HG03469 (cell line): ENCODE measurements around the gene SYNC.
"Not testable (repeated sequence)": the region's sequence is repeated elsewhere in the genome, so short reads cannot be mapped to it uniquely, and the experiment has no call there.

Experiments
- ATAC-seq: cut with Tn5 transposase; IDR thresholded peaks from one replicate; pipeline ENCODE4 v1.9.1; 2021; ENCODE audit warnings: mild to moderate bottlenecking, moderate library complexity, moderate number of reproducible peaks; ENCODE audit not compliant: unreplicated experiment

The SYNC gene

DNA sequence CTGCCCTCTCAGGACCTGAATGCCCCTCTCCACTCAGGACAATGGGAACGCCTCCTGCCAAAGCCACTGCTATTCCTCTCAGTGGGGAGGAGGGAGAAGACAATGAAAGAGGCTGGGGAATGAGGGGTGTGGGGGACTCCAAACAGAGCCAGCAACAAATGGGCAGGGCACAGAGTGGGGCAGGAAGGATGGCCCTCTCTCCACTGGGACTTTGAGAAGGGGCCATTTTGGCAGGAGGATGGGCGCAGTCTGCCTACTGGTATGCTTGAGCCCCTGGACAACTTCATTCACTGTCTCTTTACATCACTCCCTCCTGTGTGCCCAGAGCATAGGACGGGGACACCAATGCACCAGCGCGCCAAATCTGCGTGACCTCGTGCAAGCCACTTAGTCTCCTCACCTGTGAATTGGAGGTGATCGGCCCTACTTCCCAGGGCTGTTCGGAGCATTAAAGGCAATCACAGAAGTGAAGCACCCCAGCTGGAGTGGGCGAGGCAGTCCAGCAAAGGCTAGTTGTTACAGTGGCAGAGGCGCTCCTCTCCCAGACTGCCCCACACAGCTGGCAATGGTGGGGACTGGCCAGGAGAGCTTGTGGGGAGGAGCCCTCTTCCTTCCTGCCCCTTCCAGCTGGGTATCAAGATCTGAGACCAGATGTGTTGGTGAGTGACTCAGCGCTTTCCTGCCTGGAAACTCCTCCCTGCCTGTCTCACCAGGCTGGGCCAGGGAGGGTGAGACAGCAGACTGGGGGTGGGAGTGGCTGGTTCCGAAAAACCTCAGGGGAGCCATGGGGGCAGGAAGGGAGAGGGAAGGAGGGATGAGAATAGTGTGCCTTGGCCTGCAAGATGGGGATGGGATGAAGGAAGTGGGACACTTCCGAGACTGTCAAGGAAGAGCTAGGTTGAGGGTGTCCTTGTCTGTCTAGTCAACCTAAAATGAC is 22.4 kb upstream of the SYNC start:
- no peak for ATAC-seq

DNA sequence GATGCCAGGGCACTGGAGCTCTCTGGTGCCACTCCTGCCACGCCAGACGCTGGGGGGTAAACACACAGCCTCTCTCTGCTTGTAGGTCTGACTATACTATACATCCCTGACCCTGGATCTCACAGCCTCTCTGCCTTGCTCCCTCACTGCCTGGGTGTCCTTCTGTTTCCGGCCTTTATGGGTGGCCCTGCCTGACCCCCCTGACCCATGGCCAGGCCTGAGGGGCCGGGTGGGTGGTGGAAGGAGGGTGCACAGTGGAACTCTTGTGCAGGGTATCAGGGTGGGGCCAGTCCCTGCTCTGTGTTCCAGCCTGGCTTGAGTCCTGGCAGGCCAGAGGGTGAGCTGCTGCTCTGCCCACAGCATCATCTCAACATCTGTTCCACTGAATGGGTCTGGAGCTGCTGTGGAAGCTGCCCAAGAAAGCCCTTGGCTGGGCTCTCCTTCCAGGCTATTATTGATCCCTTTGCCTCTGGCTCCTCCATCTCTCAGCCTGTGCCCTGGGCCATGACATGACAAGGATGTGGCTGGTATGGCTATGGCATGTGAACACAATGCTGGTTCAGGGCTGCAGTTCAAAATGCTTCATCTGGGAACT is 17.2 kb upstream of the SYNC start:
- ATAC-seq = no peak

GRCh38 chr1:32718527-32718926 is 16.0 kb upstream of the SYNC start:
- ATAC-seq = no peak

GRCh38 chr1:32718036-32718435 is 15.5 kb upstream of the SYNC start:
- no peak for ATAC-seq

- no peak for ATAC-seq
Observed at GRCh38 chr1:32717503-32717902, 14.9 kb upstream of the SYNC start.

DNA sequence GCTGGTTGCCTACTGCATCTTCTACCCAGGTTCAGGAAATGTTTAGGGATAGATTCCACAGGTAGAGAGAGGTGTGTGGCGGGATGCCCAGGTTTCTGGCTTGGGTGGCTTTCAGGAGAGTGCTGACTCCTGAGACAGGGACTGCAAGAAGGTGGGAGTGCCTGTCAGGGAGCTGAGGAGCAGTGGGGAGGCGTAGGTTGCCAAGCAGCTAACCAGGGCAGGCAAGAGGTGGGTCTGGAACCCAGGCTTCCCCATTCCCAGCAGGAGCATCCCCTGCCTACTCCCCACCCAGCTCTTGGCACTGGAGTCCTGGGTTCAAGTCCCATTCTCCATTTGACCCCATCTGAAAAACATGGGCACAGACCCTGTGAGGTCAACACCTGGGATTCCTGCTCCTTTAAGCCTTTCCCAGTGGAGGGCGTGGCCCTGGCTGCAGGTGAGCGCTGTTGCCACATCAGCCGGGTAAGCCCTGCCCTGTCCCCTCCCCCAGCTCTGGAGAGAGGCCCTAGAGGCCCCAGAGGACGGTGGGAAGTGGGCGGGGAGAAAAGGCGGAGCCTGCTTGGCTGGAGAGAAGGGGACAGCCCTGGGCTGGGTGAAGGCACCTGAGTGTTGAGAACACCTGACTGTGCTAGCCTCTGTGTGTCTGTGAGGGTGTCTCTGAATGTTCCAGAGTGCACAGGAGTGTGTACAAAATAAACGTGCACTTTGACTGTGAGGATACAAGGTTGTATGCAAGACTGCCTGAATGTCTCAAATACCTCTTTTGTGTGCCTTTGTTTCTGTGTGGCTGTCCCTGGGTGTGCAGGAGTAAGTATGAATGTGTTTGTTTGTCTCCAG is 14.0 kb upstream of the SYNC start:
- no peak for ATAC-seq

DNA sequence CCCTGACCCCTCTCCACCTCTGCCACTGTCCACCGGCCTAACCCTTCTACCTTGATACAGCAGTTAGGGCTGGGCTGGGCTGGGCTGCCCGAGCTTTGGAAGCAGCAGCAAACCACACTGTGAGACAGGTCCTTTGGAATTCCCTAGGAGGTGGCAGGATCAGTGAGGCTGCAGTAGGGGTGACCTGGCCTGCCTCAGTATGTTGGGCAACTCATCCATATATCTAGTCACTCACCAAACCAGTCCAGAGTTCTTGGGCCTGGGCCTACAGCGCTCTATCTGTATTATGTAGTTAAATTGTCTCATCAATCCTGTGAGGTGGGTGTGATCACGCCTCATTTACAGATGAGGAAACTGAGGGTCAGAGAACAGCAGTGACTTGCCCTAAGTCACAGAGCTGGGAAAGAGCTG is 13.3 kb upstream of the SYNC start:
- no peak for ATAC-seq

DNA sequence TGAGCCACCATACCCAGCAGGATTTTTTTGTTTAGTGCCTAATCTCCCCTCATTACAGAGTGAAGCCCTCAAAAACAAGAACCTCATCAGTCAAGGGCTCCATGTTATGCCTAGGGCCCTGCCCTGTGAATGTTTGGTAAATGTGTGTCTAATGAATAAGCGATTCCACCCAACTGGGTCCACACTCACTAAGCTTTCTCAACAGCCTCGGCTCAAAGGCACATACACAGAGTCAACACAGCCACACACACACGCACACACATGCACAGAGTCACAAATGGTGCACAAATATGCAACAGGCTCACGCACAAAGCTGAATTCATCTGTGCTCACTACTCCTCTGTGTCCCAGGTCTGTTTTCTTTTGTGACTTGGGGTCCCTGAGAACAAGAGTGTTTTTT is 11.7 kb upstream of the SYNC start:
- ATAC-seq = no peak

- no peak for ATAC-seq
Observed at GRCh38 chr1:32713081-32713480, 10.5 kb upstream of the SYNC start.

- ATAC-seq = not testable (repeated sequence)
Observed at GRCh38 chr1:32711221-32711620, 8.7 kb upstream of the SYNC start.

DNA sequence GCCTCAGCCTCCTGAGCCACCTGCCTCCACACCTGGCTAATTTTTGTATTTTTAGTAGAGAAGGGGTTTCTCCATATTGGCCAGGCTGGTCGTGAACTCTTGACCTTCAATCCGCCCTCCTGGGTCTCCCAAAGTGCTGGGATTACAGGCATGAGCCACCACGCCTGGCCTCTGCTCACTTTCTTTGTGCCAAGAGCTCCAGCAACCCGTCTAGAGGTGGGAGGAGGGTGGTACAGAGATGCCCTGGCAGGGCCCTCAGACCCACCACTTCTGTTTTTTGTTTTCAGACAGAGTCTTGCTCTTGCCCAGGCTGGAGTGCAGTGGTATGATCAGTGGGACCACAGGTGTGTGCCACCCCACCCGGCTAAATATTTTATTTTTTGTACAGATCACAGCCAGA is 6.9 kb upstream of the SYNC start:
- no peak for ATAC-seq

- ATAC-seq = no peak
Observed at GRCh38 chr1:32709075-32709474, 6.5 kb upstream of the SYNC start.

GRCh38 chr1:32706491-32706890 is 3.9 kb upstream of the SYNC start:
- no peak for ATAC-seq

DNA sequence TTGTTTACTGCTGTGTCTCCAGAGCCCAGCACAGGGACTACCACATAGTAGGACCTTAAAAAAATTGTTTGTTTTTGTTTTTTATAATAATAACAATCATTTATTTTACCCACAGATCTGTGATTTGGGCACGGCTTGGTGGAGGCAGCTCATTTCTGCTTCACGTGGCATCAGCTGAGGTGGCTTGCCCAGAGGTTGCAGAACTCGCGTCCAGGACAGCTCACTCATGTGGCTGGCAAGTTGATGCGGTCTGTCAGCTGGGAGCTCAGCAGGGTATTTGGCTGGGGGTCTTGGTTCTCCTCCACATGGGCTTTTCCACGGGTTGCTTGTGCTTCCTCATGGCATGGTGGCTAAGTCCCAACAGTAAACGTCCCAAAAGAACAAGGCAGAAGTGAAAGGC is 2.9 kb upstream of the SYNC start:
- no peak for ATAC-seq

GRCh38 chr1:32703479-32704291 is 1.1 kb upstream of the SYNC start:
- ATAC-seq = no peak

GRCh38 chr1:32701951-32702598 is 495 bp downstream of the SYNC start:
- no peak for ATAC-seq

DNA sequence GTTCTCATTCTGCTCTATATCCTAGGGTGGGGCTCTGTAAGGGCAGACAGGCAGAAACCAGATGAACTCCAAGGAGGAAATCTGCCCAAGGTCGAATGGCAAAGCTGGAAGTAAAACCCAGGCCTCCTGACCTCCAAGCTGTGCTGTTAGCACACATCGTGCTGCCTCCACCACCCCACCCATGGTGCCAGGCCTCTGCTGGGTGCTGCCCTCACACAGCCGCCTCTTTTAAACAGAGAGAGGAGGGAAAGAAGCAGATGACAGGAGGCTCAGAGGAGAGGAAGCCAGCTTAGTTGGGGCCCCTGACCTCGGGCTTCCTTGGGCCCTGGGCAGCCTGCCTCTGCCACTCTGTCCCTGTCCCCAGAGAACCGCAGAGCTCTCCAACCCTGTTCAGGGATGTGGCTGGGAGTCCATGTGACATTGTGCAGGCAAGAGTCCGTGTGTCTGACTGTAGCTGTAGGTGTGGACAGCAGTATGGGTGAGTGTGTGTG is 1.1 kb downstream of the SYNC start:
- no peak for ATAC-seq

DNA sequence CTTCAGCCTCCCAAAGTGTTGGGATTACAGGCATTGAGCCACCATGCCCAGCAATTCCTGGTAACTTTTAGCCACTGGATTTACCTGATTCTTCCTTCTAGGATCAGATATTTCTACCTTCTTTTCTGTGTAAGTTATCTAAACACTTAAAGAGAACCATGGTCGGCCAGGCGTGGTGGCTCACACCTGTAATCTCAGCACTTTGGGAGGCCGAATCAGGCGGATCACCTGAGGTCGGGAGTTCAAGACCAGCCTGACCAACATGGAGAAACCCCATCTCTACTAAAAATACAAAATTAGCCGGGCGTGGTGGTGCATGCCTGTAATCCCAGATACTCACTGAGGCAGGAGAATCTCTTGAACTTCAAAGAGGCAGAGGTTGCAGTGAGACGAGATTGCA is 5.6 kb downstream of the SYNC start:
- ATAC-seq = not testable (repeated sequence)

GRCh38 chr1:32696041-32696440 is 6.5 kb downstream of the SYNC start:
- ATAC-seq = no peak
